DMS53 treated with DMSO at 0.1 percent for 48 hours (cell line): ENCODE results near the gene ATXN7L3B.

Source experiments
- DNase-seq: peaks from one replicate; lab custom pipeline; 2025; ENCODE audit not compliant: unreplicated experiment; lab: John Stamatoyannopoulos, UW

Gene ATXN7L3B, protein sequence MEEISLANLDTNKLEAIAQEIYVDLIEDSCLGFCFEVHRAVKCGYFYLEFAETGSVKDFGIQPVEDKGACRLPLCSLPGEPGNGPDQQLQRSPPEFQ

DNA sequence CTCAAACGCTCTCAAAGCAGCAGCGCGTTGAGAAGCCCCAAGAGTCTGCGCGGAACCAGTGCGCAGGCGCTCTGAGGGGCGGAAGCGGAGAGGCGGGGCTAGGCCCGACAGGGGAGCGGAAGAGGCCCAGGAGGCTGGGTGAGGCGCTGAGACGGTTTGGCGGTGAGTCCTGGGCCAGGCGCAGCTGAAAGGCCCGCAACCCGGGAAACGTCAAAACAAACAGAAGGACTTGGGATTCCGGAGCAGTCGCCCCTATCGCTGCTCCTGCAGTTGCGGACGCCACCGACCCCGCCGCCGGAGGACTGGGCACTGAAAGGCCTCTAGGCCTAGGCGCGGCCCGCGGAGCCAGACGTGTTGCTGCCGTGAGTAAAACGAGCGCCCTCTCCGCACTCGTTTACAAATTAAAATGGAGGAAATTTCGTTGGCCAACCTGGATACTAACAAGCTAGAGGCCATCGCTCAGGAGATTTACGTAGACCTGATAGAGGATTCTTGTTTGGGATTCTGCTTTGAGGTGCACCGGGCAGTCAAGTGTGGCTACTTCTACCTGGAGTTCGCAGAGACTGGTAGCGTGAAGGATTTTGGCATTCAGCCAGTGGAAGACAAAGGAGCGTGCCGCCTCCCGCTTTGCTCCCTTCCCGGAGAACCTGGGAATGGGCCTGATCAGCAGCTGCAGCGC is at the start of gene ATXN7L3B:
Gene ATXN7L3B (plus strand): TSS at position 129 of the 679 bp plus-strand sequence. CDS start 278 bp downstream, at position 407.
- DNase-seq, result peak; percentile 97

DNA sequence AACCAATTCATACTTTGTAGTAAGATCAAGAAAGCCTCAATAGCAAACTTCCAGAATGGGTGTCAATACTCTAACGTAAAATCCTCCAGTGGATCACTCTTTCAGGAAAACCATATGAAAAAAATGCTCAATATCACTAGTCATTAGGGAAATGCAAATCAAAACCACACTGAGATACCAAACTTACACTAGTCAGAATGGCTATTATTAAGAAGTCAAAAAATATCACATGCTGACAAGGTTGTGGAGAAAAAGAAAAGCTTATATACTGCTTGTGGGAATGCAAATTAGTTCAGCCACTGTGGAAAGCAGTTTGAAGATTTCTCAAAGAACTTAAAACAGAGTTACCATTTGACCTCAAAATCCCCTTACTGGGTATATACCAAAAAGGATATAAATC is 49.5 kb upstream of the ATXN7L3B start:
- no peak for DNase-seq

DNA sequence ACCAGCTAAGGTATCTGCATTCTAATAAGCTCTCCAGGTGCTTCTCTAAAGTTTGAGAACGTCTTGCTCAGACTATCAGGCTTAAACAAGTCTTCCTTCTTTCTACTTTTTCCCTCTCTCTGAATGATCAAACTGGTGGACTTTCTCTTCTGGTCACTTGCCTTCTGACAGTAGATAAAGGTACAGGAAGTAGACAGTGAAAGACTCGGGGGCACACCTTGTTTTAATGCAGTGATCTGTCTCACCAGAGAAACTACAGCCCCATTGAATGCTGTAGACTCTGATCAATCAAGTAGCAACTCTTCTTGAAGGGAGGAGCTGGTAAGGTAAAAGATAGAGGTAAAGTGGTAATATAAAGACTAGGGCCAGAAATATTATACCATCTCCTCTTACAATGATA is 48.1 kb upstream of the ATXN7L3B start:
- DNase-seq, result no peak

DNA sequence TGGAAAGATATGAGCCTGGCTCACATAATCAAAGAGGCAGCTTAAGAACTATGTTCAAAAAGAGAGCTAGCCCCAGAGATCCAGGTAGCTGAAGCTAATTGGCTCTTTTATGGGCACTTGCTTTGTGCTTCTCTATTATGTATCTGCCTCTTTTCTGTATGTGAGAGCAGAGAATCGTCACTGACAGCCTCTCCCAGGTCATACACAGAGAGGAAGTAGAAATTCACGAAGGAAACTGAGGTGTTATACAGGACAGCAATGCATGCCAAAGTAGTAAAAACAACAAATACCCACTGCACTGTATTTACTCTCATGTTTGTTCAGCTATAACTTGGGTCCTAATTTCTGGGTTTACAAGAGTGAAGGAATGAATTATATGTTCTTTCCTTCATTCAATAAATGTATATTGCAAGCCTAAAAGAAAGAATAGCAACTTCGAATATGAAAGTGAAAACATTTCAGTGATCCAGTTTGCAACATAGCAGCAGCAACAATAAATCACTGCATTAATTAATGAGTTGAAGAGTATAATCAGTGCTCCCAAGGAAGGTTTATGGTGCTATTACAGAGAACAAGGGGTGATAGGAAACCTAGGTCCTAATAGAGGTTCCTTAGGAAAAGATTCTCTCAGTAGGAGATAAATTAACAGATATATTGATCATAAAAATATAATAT is 47.1 kb upstream of the ATXN7L3B start:
- DNase-seq, result peak; percentile 40

DNA sequence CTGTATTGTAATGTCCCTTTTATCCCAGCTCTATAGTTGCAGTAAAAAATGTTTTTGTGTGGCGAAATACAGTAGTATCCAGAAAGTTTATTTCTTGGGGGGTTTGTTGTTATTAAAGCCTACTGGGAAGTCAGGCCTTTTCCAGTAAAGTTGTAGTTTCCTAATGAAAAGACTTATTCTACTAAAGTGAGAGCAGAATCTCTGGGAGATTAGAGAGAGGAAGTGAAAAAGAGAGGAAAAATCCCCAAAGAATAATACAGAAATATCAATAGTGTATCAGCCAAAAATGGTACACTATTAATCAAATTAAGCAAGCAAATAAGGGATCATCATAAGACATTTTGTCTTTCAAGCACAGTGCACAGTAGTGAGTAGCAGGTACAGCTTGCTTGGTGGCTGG is 46.3 kb upstream of the ATXN7L3B start:
- no peak for DNase-seq

DNA sequence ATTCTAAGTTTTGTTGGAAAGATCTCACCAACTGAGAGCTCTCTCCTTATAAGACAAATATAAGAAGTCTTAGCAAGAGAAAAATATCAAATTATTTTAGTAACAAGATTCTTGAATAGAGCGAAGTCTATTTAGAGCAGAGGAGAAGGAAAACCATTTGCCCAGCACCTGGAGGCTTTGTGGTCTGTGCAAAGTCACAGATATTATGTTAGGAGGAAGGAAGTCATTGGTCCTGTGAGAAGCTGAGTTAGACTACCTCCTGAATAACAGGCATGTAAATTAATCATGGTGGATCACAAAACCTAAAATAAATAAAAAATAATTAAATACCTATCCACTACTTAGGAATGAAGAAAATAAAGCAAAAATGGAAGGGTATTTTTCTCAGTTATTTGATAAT is 38.4 kb upstream of the ATXN7L3B start:
- DNase-seq, result no peak

DNA sequence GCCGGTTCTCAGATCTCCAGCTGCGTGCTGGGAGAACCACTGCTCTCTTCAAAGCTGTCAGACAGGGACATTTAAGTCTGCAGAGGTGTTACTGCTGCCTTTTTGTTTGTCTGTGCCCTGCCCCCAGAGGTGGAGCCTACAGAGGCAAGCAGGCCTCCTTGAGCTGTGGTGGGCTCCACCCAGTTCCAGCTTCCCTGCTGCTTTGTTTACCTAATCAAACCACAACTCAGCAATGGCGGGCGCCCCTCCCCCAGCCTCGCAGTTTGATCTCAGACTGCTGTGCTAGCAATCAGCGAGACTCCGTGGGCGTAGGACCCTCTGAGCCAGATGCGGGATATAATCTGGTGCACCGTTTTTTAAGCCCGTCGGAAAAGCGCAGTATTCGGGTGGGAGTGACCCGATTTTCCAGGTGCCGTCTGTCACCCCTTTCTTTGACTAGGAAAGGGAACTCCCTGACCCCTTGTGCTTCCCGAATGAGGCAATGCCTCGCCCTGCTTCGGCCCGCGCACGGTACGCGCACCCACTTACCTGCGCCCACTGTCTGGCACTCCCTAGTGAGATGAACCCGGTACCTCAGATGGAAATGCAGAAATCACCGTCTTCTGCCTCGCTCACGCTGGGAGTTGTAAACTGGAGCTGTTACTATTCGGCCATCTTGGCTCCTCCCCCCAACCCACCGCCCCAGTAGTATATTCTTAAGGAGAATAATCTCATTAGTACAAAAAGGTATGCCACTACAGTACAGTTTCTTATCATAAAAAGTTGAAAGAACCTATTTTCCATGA is 28.6 kb upstream of the ATXN7L3B start:
- DNase-seq, result peak; percentile 49

DNA sequence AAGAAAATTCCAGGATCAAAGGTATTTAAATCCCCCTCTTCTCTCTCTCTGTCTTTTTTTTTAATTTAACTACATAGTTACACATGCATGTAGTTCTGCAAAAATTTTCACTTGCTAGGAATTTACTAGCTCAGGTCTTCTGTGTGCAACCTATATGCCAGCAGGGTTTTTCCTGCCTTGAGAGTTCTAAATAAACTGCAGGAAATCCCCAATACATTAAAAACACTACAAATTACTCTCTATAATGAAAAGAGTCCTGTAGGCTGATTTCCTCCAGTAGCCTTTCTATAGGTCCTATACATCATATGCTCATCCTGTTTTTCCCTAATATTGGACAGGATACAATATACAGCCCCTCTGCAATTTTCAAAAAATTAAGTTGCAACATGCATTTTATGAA is 27.7 kb upstream of the ATXN7L3B start:
- no peak for DNase-seq

DNA sequence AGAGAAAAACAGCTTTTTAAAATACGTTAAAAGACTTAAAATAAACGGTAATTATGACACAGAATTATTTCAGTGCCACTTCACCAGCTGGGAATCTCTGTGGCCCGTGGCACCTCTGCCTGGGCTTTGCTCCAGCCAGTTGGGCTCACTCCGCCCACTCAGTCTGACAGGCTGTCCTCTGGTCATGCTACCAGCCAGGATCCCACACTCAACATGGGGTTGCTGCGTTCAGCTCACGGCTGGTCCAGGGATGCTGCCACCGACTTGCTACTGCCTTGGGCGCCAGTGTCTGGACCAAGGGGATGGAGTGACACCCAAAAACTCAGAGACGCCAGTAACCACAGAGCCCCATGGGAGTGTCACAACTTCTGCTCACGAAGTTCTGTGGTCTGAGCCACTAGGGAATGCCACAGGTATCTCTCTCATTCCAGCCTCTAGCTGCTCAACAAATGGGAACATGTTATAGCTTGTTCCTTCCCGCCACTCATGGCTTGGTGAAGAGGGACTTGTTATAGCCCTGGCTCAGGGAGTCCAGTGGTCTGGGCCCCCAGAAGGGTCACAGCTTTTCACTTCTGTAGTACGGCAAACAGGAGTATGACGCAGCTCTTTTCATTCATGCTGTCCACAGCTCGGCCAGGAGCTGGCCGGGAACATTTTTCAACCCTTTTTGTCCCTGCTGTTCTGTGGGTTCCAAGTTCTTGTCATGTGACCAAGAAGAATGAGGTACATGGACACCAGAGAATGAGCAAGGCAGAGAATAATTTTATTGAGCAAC is 23.4 kb upstream of the ATXN7L3B start:
- DNase-seq, result no peak

DNA sequence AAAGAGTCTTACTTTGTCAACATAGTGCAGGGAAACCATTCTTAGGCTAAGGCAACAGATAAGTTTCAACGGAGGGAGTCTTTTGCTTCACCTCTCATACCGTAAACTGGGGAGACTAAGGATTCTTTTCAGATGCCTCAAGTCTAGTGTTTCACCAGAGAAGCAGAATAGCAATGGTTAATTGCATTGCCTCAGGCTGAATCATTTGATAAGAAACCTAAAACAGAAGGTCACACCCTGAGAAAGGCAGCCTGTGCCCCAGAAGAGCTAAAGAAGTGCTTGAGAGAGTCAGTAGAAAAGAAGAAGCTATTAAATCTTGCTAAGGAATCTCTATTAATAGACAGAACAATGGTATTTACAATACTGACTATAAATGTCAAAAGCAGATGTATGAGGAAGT is 21.8 kb upstream of the ATXN7L3B start:
- DNase-seq, result no peak

DNA sequence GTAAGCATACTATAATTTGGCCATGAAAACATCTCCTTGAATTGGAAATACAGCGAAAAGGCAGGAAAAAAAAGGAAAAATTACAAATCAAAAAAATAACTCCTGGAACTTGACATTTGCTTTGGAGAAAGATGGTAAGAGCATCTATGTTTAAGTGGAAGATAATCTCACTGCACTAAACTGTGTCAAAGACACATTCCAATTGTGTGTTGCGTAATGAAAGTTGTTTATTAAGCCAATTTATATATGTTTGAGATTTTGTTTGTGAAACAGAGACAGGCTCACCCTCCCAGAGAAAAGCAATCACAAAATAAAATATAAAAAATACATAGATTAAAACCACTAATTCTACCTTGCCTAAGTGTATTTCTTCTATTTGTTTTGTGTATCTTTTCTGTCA is 11.1 kb upstream of the ATXN7L3B start:
- no peak for DNase-seq

DNA sequence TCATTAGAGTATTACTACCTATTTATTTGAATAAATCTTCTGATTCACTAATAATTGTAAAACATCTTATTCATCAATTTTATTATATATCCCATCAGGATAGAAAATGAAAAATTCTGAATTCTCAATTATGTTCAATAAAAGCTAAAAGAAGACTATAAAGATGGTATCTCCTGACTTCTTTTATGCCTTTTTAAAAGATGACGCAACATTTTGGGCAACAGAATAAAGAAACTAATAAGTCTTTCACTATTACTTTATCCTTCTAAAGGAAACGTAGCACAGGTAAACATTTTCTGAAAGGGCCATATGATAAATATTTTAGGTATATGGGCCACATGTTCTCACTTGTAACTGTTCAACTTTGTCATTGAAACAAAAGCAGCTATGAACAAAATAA is 10.1 kb upstream of the ATXN7L3B start:
- DNase-seq, result no peak

DNA sequence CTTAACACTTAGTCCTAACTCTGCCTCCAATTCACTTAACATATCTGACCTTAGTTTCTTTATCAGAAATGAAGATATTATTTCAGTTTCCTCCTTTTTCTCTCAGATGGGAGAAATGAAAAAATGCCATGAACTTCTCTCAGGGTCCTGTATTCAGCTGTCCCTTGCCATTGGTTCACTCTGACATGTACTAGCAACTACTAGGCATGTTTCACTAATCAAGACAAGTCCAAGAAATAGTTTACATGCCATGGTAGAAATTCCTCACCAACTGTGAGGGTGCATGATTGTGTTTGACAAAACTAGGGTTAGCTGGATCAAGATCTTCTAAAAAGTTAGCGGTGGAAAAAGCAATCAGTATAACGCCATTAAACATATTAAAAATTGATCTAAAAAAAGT is 7.0 kb upstream of the ATXN7L3B start:
- no peak for DNase-seq

DNA sequence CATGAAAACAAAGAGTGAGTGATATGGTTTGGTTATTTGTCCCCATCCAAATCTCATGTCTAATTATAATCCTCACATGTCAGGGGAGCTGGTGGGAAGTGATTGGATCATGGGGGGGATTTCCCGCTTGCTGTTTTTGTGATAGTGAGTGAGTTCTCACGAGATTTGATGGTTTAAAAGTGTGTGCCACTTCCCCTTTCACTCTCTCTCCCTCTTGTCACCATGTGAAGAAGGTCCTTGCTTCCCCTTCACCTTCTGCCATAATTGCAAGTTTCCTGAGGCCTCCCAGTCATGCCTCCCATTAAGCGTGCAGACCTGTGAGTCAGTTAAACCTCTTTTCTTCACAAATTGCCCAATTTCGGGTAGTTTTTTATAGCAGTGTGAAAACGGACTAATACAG is 2.1 kb upstream of the ATXN7L3B start:
- DNase-seq, result no peak

DNA sequence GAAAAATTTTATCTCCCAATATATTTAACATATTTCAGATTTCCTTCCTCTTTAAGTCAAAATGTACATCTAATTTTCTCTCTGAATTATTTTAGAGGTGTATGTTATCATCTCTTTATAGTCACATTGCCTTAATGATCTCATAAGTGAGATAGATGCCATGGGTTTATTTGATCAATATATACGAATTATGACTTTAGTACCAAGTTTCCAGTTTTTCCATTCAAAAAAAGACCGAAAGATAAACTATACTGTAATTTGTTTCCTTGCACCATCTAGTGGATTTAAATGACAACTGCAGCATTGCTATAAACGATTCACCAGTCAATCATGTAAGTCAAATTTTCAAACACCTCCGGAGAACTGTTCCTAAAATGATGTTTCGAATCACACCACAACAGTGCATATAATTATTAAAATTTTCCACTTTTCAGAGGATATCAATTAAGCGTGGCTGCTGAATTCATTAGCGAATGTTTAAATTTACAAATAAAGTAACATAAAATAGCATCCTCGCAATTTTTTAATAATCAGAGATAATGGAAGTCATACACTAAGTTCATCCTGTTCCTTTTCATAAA is 419 bp upstream of the ATXN7L3B start:
- peak; percentile 96 for DNase-seq

DNA sequence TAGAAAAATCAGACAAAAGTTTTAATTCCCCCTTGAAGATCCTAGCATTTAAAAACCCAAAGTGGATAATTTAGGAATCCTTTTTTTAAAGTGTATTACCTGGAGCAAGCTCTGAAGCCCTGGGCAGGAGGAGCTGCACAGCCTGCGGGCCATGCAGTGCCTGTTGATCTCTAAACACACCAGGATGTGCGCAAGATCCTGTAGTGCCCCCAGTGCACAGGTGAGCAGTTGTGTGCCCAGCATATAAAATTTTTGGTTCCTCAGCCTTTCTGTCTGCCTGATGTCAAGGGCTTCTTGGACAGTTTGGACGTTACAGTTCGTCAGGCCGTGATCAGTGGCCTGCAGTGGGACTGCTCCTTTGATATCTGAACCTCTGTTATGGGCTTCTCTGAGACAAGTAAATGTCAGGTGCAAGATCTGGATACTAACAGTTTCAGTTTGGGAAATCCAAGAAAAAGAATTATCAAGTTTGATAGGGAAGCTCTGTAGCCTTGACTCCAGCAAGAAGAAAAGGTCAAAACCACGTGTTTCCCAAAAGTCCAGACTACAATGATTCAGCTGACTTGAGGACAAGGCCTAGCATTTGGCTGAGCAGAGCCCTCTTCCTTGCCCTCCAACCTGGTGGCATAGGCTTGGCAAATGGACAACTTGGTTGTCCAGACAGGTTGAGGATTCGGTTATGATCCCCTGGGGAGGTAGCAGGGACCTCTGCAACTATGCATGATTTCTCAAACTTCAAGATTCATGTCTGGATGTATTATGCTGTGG is 1.0 kb downstream of the ATXN7L3B start:
- DNase-seq, result no peak

DNA sequence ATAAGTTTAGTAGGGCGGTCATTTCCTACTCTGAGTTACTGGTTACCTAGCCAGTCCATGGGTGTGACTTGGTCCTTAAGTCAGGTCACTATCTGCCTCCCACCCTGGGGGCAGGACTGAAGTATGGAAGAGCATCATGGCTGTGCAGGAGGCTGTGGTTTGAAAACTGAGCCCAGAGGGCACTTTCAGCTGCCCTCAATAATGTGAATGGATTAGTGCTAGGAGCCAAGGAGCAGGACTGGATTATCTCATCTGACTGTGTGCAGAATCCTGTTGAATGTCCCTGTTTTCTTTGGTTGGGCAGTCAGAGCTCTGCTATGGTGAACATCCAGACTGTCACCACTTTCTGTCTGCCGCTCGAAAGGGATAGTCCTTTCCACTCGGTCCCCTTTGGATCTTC is 1.6 kb downstream of the ATXN7L3B start:
- DNase-seq, result no peak

DNA sequence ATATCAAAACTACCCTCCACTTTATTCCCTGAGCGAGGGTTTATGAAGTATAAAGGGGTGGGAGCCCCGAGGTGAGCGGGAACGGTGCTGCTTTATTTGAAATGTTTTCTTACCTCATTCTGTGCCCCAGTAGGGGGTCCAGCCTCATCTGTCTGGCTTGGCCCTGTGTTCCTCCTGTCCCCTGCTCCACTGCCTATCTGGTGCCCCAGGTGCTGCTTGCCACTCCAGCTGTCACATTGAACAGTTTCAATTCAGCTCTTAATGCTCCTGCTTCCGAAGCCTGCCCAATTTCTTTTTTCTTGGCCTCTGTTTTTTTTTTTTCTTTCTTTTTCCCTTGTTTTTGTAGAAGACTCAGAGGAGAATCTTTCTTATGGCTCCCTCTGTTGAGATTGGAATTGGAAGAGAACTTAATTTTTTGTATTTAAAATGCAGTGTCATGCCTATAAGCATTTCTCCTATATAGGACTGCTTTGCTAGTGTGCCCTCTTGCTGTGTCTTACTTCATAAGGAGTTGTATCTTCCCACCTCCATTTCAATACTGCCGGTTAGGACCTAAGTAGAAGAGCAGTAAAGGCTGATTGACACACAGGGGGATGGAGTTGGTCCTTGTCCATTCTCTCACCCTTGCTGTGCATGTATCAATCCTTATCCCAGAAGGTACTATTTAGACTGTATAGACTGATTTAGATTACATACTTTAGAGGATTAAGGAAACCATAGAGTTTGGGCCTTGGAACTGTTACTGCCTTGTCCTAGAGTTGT is 2.3 kb downstream of the ATXN7L3B start:
- DNase-seq, result no peak

DNA sequence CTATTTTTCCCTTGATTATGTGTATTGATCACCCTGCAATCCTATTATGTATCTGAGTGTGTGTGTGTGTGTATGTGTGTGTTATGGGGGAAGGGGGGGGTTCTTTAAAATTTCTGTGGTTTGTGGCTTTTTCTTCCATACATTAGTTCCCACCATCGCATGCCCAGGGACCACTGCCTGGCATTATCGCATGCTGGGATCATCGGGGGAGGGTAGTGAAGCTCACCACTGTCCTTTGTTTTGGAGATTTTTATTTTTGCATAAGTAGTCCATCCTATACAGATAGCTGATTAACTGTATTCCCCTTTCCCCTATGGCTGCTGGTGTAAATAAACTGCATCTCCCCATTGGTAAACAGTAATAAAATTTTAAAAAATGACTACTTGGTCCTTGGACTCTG is 3.4 kb downstream of the ATXN7L3B start:
- DNase-seq, result no peak
